WTC11 (cell line): ENCODE measurements around the gene RFX4. TPM values are rescaled to one million over a fixed set of nuclear protein-coding genes. Genes with fewer than 3 reads are reported as not detected.

ENCODE experiments used
- ATAC-seq: fragments of 200-7000 bp; cut with Tn5 transposase; 2 replicates; pipeline ENCODE4 v1.10.0; 2021; ENCODE audit warnings: mild to moderate bottlenecking, moderate library complexity
- CTCF ChIA-PET: fragments of 300-600 bp; sonication (Branson Sonifier 250); formaldehyde crosslinking; loops from one replicate; lab custom pipeline; 2021; ENCODE audit warnings: antibody characterized with exemption; lab: Charles Lee
- POLR2A ChIA-PET: fragments of 350-600 bp; sonication (Branson Sonifier 250); formaldehyde crosslinking; loops from one replicate; lab custom pipeline; 2021; ENCODE audit warnings: antibody characterized with exemption; lab: Charles Lee
- DNase-seq: peaks from one replicate; pipeline ENCODE4 v3.0.0; 2021; ENCODE audit warnings: low spot score
- H3K27ac Mint-ChIP-seq: 2 replicates; pipeline ENCODE4 v1.8.0; 2021; ENCODE audit warnings: mixed read lengths
- H3K27me3 Mint-ChIP-seq: 2 replicates; pipeline ENCODE4 v1.8.0; 2021; ENCODE audit warnings: low read depth, mild to moderate bottlenecking, moderate library complexity, mixed read lengths
- H3K36me3 Mint-ChIP-seq: 2 replicates; pipeline ENCODE4 v1.8.0; 2021; ENCODE audit warnings: mixed read lengths
- H3K4me1 Mint-ChIP-seq: 2 replicates; pipeline ENCODE4 v1.8.0; 2022; ENCODE audit warnings: mixed read lengths
- H3K4me3 Mint-ChIP-seq: 2 replicates; pipeline ENCODE4 v1.8.0; 2021; ENCODE audit warnings: mild to moderate bottlenecking, moderate library complexity, mixed read lengths
- H3K9me3 Mint-ChIP-seq: 2 replicates; pipeline ENCODE4 v1.8.0; 2021; ENCODE audit warnings: mixed read lengths
- ATF1 ChIP-seq: sonication (generic); formaldehyde crosslinking; IDR thresholded peaks from 2 replicates; pipeline ENCODE4 v1.8.1; 2023; ENCODE audit warnings: mild to moderate bottlenecking, moderate library complexity, missing genetic modification reagents
- CREM ChIP-seq: sonication (generic); formaldehyde crosslinking; IDR thresholded peaks from 2 replicates; pipeline ENCODE4 v1.8.1; 2022; ENCODE audit warnings: mild to moderate bottlenecking, missing genetic modification reagents, moderate library complexity
- CTCF ChIP-seq: fragments of 200-600 bp; IDR thresholded peaks from 2 replicates; pipeline ENCODE4 v1.8.0; 2022; ENCODE audit warnings: antibody characterized with exemption
- E2F4 ChIP-seq: sonication (generic); formaldehyde crosslinking; IDR thresholded peaks from 2 replicates; pipeline ENCODE4 v1.8.1; 2022; ENCODE audit warnings: low read depth, mild to moderate bottlenecking, moderate library complexity, missing genetic modification reagents, borderline replicate concordance
- NFATC4 ChIP-seq: fragments of 250-450 bp; sonication (Bioruptor Pico); IDR thresholded peaks from 2 replicates; pipeline ENCODE4 v1.9.0; 2021; ENCODE audit warnings: mild to moderate bottlenecking
- NFYB ChIP-seq: sonication (generic); formaldehyde crosslinking; conservative IDR thresholded peaks from 2 replicates; pipeline ENCODE4 v1.8.0; 2022; ENCODE audit warnings: low read depth, missing genetic modification reagents
- USF1 ChIP-seq: sonication (generic); formaldehyde crosslinking; IDR thresholded peaks from 2 replicates; pipeline ENCODE4 v1.8.0; 2022; ENCODE audit warnings: mild to moderate bottlenecking, missing genetic modification reagents
- ZMAT4 ChIP-seq: fragments of 250-450 bp; sonication (Bioruptor Pico); IDR thresholded peaks from 2 replicates; pipeline ENCODE4 v1.9.0; 2021; ENCODE audit warnings: mild to moderate bottlenecking
- ZNF121 ChIP-seq: sonication (generic); formaldehyde crosslinking; IDR thresholded peaks from 2 replicates; pipeline ENCODE4 v1.8.0; 2023; ENCODE audit warnings: missing genetic modification reagents
- ZNF219 ChIP-seq: sonication (generic); formaldehyde crosslinking; IDR thresholded peaks from 2 replicates; pipeline ENCODE4 v1.8.0; 2023; ENCODE audit warnings: missing genetic modification reagents, mild to moderate bottlenecking, borderline replicate concordance
- ZNF232 ChIP-seq: sonication (generic); formaldehyde crosslinking; IDR thresholded peaks from 2 replicates; pipeline ENCODE4 v1.8.0; 2022; ENCODE audit warnings: mild to moderate bottlenecking, missing genetic modification reagents
- ZNF263 ChIP-seq: sonication (generic); formaldehyde crosslinking; IDR thresholded peaks from 2 replicates; pipeline ENCODE4 v1.8.1; 2022; ENCODE audit warnings: low read depth, mild to moderate bottlenecking, moderate library complexity, missing genetic modification reagents
- ZNF423 ChIP-seq: fragments of 250-450 bp; sonication (Bioruptor Pico); IDR thresholded peaks from 2 replicates; pipeline ENCODE4 v2.1.2; 2022; ENCODE audit warnings: mild to moderate bottlenecking, moderate library complexity
- total RNA-seq: library from RNA; stranded (reverse); gene quantifications from 3 replicates; pipeline ENCODE4 v1.2.3, GENCODE V29; 2021
- TF ChIP-seq, protein P1 (sequence below): fragments of 250-450 bp; sonication (Bioruptor Pico); IDR thresholded peaks from 2 replicates; pipeline ENCODE4 v2.1.2; 2022; ENCODE audit warnings: mild to moderate bottlenecking, moderate library complexity
- TF ChIP-seq, protein P2 (sequence below): fragments of 250-450 bp; sonication (Bioruptor Pico); conservative IDR thresholded peaks from 2 replicates; pipeline ENCODE4 v1.9.0; 2021; ENCODE audit warnings: mild to moderate bottlenecking
- TF ChIP-seq, protein P3 (sequence below): sonication (generic); formaldehyde crosslinking; IDR thresholded peaks from 2 replicates; pipeline ENCODE4 v1.8.1; 2023; ENCODE audit warnings: mild to moderate bottlenecking, missing genetic modification reagents

RFX4 gene
- total RNA-seq, 1 experiment from 2014 or later, result 0.26 TPM

DNA sequence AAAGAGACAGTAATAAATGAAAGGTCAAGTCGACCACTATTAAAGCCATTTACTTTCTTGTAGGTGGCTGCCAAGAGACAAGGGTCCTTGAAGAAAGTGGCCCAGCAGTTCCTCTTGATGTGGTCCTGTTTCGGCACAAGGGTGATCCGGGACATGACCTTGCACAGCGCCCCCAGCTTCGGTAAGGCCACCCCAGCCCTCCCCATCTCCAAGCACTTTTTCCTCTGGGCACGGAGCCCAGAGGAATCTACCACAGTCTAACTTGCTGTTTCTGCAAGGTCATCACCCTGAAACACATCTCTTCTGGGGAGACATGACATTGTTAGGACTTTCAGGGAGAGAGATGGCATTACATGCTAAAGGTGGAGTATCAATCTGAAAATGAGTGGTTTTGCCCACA, 137.9 kb downstream of the RFX4 start (continued):
- TF ChIP-seq CTCF (no peak), USF1 (CRISPR knock-in tag) (no peak), NFATC4 (no peak), ATF1 (CRISPR knock-in tag) (no peak), ZNF263 (CRISPR knock-in tag) (no peak)
- TF ChIP-seq, protein P1, sequence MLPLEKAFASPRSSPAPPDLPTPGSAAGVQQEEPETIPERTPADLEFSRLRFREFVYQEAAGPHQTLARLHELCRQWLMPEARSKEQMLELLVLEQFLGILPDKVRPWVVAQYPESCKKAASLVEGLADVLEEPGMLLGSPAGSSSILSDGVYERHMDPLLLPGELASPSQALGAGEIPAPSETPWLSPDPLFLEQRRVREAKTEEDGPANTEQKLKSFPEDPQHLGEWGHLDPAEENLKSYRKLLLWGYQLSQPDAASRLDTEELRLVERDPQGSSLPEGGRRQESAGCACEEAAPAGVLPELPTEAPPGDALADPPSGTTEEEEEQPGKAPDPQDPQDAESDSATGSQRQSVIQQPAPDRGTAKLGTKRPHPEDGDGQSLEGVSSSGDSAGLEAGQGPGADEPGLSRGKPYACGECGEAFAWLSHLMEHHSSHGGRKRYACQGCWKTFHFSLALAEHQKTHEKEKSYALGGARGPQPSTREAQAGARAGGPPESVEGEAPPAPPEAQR (CRISPR knock-in tag), result no peak
- TF ChIP-seq, protein P2, sequence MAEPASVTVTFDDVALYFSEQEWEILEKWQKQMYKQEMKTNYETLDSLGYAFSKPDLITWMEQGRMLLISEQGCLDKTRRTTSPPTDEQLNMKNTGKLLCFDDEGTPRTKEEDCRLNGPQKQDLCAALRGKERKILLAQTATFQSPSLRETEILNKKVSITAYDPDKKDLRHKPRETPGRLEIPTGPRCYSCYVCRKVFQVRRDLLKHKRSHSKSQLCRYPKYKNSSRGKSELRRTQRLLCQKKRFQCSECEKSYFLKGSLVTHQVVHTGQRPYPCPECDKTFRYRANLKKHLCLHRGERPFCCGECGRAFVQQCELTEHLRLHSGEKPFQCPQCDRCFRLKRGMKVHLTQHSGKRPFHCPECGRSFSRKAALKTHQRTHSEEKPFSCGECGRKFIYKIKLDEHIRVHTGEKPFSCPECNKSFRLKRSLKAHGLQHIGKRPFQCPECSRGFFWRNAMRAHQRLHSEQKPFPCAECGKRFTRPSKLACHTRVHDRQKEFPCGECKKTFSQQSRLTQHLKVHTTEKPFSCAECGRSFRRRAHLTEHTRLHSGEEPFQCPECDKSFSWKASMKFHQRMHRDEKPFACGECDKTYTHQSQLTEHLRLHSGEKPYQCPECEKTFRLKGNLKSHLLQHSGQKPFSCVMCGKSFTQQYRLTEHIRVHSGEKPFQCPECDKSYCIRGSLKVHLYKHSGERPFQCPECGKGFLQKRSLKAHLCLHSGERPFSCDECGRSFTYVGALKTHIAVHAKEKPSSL, result no peak
- TF ChIP-seq, all 79 proteins: peak for 0

- CTCF ChIA-PET, result interaction anchor here (1.3 kb wide), 1 partner anchor 120 kb away, joined by 5 read pairs; no protein-coding TSS in a partner anchor
- TF ChIP-seq NFYB (CRISPR knock-in tag), result no peak
- TF ChIP-seq, protein P1 (CRISPR knock-in tag), result no peak
- no peak for TF ChIP-seq ZMAT4 (CRISPR knock-in tag)
- no peak for TF ChIP-seq ZNF232
- TF ChIP-seq ZNF423, result no peak
- no peak for ATAC-seq
These were observed 139.1 kb downstream of the RFX4 start for GRCh38 chr12:106721915-106722314.

DNA sequence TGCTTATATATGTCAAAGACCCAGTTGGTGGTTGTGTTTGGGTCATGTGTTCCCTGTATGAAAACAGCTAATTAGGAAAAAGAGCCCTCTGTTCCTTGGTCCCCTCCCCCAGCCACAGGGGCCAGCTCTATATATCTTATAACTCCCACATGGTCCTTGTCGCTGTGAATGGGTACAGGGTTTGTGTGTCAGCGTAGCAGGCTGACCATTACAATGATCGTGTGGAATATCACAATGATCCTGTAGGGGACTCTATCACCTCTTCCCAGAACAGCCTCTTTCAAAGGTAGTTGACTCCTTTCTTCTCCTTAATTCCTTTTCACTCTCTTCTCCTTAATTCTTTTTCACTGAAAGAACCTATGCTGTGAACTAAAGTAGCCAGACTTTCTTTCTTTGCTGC, 140.0 kb downstream of the RFX4 start:
- H3K4me3 Mint-ChIP-seq, result no peak overlapping the region

More at GRCh38 chr12:106721915-106722314, 139.1 kb downstream of the RFX4 start:
- peaks cover 6% of the 10 kb centered on the region for H3K9me3 Mint-ChIP-seq
- peaks cover 11% of the 10 kb centered on the region for H3K4me1 Mint-ChIP-seq
- DNase-seq, result no peak
- H3K27ac Mint-ChIP-seq, result no peak overlapping the region
- no peak overlapping the region for H3K4me3 Mint-ChIP-seq
- H3K27me3 Mint-ChIP-seq, result no peaks in the 10 kb centered on the region
- POLR2A ChIA-PET, result no interaction called here
- H3K36me3 Mint-ChIP-seq, result peaks cover 3% of the 10 kb centered on the region; the same call in 1 of the 2 replicates

More for the DNA sequence above, 140.0 kb downstream of the RFX4 start:
- ATAC-seq (peak; percentile 95), DNase-seq (no peak)
- ChIA-PET CTCF (interaction anchor here (0.6 to 1.3 kb wide), 10 partner anchors 20 to 475 kb away, joined by 3 to 6 read pairs (median 4); no protein-coding TSS in a partner anchor), POLR2A (interaction anchor here (0.5 kb wide), 1 partner anchor 233 kb away, joined by 3 read pairs; no protein-coding TSS in a partner anchor)
- Mint-ChIP-seq H3K36me3 (peaks cover 3% of the 10 kb centered on the region; the same call in 1 of the 2 replicates), H3K27me3 (no peaks in the 10 kb centered on the region), H3K9me3 (peaks cover 6% of the 10 kb centered on the region), H3K4me1 (peaks cover 11% of the 10 kb centered on the region), H3K27ac (no peak overlapping the region)
- TF ChIP-seq, protein P3, sequence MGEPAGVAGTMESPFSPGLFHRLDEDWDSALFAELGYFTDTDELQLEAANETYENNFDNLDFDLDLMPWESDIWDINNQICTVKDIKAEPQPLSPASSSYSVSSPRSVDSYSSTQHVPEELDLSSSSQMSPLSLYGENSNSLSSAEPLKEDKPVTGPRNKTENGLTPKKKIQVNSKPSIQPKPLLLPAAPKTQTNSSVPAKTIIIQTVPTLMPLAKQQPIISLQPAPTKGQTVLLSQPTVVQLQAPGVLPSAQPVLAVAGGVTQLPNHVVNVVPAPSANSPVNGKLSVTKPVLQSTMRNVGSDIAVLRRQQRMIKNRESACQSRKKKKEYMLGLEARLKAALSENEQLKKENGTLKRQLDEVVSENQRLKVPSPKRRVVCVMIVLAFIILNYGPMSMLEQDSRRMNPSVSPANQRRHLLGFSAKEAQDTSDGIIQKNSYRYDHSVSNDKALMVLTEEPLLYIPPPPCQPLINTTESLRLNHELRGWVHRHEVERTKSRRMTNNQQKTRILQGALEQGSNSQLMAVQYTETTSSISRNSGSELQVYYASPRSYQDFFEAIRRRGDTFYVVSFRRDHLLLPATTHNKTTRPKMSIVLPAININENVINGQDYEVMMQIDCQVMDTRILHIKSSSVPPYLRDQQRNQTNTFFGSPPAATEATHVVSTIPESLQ (CRISPR knock-in tag), result no peak
- TF ChIP-seq CREM (CRISPR knock-in tag) (no peak), ZNF121 (CRISPR knock-in tag) (no peak), E2F4 (CRISPR knock-in tag) (no peak), ZNF219 (CRISPR knock-in tag) (no peak), NFYB (CRISPR knock-in tag) (no peak)
- TF ChIP-seq, all 79 proteins: peak for 0
